ENCODE results near the gene TTC9B. TPM values are rescaled to one million over a fixed set of nuclear protein-coding genes. Genes with fewer than 3 reads are reported as not detected.

The TTC9B gene
- total and polyA plus RNA-seq, 2 of the 13 experiments (the other 11 are each of a cell fraction or from before 2014, with no cell fraction given): not detected

- WGBS (ENCODE audit: low lambda C conversion rate): 100% methylated on average over 4 of the region's 30 CpGs
- no peaks in the 10 kb centered on the region for H3K79me2 ChIP-seq (ENCODE audit: insufficient read depth, low read length)
- ChIA-PET POLR2A (no interaction called here), CTCF (ENCODE audit: low intra/inter-chr PET ratio, low total read pairs) (no interaction called here)
- H3K4me2 ChIP-seq (ENCODE audit: low read depth, low read length): no peak overlapping the region
- TF ChIP-seq STAG1 (CRISPR knock-in tag; IDR thresholded peaks at IDR 0.05) (peak; percentile 24), ZNF160 (CRISPR knock-in tag; IDR thresholded peaks at IDR 0.05) (no peak), FOXK1 (CRISPR knock-in tag; IDR thresholded peaks at IDR 0.05; ENCODE audit: borderline replicate concordance, low read depth) (no peak), ZBTB33 (CRISPR knock-in tag; IDR thresholded peaks at IDR 0.05) (peak; percentile 98), HNRNPL (IDR thresholded peaks at IDR 0.05; ENCODE audit: low read depth, low read length) (0 out of 2 replicates have a peak, but pooled peaks have one; percentile 43), RAD21 (CRISPR knock-in tag; IDR thresholded peaks at IDR 0.05) (peak; percentile 40; the same call in 1 of the 2 replicates), CTCF (CRISPR knock-in tag; IDR thresholded peaks at IDR 0.05) (peak; percentile 57), AGO2 (optimal IDR thresholded peaks at IDR 0.05; ENCODE audit: low read depth, low read length) (peak; percentile 61)
- in situ Hi-C loops (cut with HindIII; ENCODE audit: extremely low pct_ligation_motif_present, low pct_unique_long_range_greater_than_20kb) (no loop called here), intact Hi-C loops (cut with micrococcal nuclease; ENCODE audit: unreplicated experiment) (no loop called here)
- DNase-seq (ENCODE audit: low spot score) (no peak), ATAC-seq (no peak), FAIRE-seq (no peak)
- H3K4me3 ChIP-seq (replicated peaks in 1 of 3; ENCODE audit: insufficient read depth in 1 of 3, low read depth in 2 of 3, low read length in 3 of 3): no peak overlapping the region
- no peaks in the 10 kb centered on the region for H3K27me3 ChIP-seq (ENCODE audit: control insufficient read depth in 1 of 2, insufficient read depth in 2 of 2, low read length in 2 of 2)
- H2AFZ ChIP-seq (ENCODE audit: low read length): no peak overlapping the region
- H3K27ac ChIP-seq (ENCODE audit: extremely low read length, insufficient read depth, low read length): no peak overlapping the region
- no peaks in the 10 kb centered on the region for H3K9me3 ChIP-seq (ENCODE audit: low read length)
- H3K4me1 ChIP-seq (ENCODE audit: insufficient read depth, low read length): peaks cover 29% of the 10 kb centered on the region
- H3K36me3 ChIP-seq (replicated peaks in 1 of 2; ENCODE audit: control insufficient read depth in 1 of 2, insufficient read depth in 2 of 2, low read length in 2 of 2): peaks cover 31 to 50% of the 10 kb centered on the region in 2 experiments
- no peaks in the 10 kb centered on the region for H4K20me1 ChIP-seq (ENCODE audit: insufficient read depth, low read length)
- H3K9ac ChIP-seq (ENCODE audit: insufficient read depth, low read depth, low read length): no peak overlapping the region
- no TSS peak for BruUV-seq (replicated peaks)
Measured at GRCh38 chr19:40235238-40236025, 17.2 kb upstream of the TTC9B start.
